Upper lobe of left lung (tissue), 6 donors: ENCODE data around the gene HNMT. TPM values are rescaled to one million over a fixed set of nuclear protein-coding genes. Genes with fewer than 3 reads are reported as not detected.

Experiments
- ATAC-seq, 2 donors: fragments of 200-7000 bp; cut with Tn5 transposase; one replicate each; pipeline ENCODE4 v1.9.1; 2022; ENCODE audit warnings: mild to moderate bottlenecking in 2 of 2, moderate library complexity in 2 of 2; ENCODE audit not compliant: low FRiP score in 2 of 2
- DNase-seq, 2 donors: peaks; one replicate each; pipeline ENCODE4 v3.0.0-alpha.2; 2019 to 2020
- H3K27ac ChIP-seq, 4 donors: fragments of 200-600 bp; sonication (generic); one replicate each; pipeline ENCODE4 v1.5.1; 2016 to 2019
- H3K27me3 ChIP-seq, 4 donors: fragments of 200-600 bp; sonication (generic); one replicate each; pipeline ENCODE4 v1.5.1; 2017 to 2019
- H3K36me3 ChIP-seq, 4 donors: fragments of 200-600 bp; sonication (generic); one replicate each; pipeline ENCODE4 v1.5.1; 2016 to 2019
- H3K4me1 ChIP-seq, 4 donors: fragments of 200-600 bp; sonication (generic); one replicate each; pipeline ENCODE4 v1.5.1; 2018 to 2019
- H3K4me3 ChIP-seq, 4 donors: fragments of 200-600 bp; sonication (generic); one replicate each; pipeline ENCODE4 v1.5.1; 2017 to 2019; ENCODE audit warnings: mild to moderate bottlenecking in 2 of 4, moderate library complexity in 1 of 4
- H3K9me3 ChIP-seq, 4 donors: fragments of 200-600 bp; sonication (generic); one replicate each; pipeline ENCODE4 v1.5.1; 2018 to 2019
- CTCF ChIP-seq, 6 experiments: fragments of 450-650 bp in 4 of 6; fragments of 200-600 bp in 2 of 6; sonication (generic) in 2 of 6; IDR thresholded peaks; one replicate each; pipeline ENCODE4 v1.5.1; 2016 to 2019; ENCODE audit warnings: antibody characterized with exemption in 6 of 6
- EP300 ChIP-seq, 4 donors: sonication (generic); formaldehyde crosslinking; IDR thresholded peaks; one replicate each; pipeline ENCODE4 v1.5.1; 2017; ENCODE audit warnings: antibody characterized with exemption in 4 of 4, control low read depth in 2 of 4
- POLR2A ChIP-seq, 4 donors: fragments of 450-650 bp; IDR thresholded peaks; one replicate each; pipeline ENCODE4 v1.5.1; 2016 to 2017; ENCODE audit warnings: antibody characterized with exemption in 4 of 4, mild to moderate bottlenecking in 2 of 4
- POLR2AphosphoS5 ChIP-seq, 2 donors: sonication (generic); formaldehyde crosslinking; IDR thresholded peaks; one replicate each; pipeline ENCODE4 v1.5.1; 2017; ENCODE audit warnings: antibody characterized with exemption in 2 of 2
- WGBS, 2 donors: methylation state at CpG; one replicate each; pipeline ENCODE4 v1.1.5; 2017 to 2018; 5-methylcytosine and 5-hydroxymethylcytosine counted together
- total RNA-seq, 6 donors: library from RNA; depleted of rRNA in 4 of 6; stranded (reverse); fragments of >200 nt in 4 of 6; gene quantifications; one replicate each; pipeline versions ENCODE4 v1.1.0 to v1.2.1, GENCODE V29; 2016 to 2021
- donor health status: DM: no; HTN: no; CAD: no; lungs with moderate emphysema.
- donor health status: DM: no; HTN: yes; CAD: no; lungs with severe emphysema.

Gene HNMT
- total RNA-seq, 6 donors from 2014 or later = 36.1 to 81.7 (median 67.5) TPM

- no peak for TF ChIP-seq EP300 (IDR thresholded peaks at IDR 0.05)
- TF ChIP-seq POLR2AphosphoS5 (IDR thresholded peaks at IDR 0.05) = no peak
- TF ChIP-seq CTCF (IDR thresholded peaks at IDR 0.05) = no peak
- no peak for ATAC-seq
- Histone ChIP-seq H3K36me3 (no peaks in the 10 kb centered on the region), H3K4me3 (no peak overlapping the region), H3K4me1 (no peaks in the 10 kb centered on the region), H3K27ac (no peak overlapping the region), H3K9me3 (no peaks in the 10 kb centered on the region), H3K27me3 (no peaks in the 10 kb centered on the region)
- DNase-seq = no peak
- WGBS, 2 donors = 73 to 90% methylated on average over 3 of the region's 3 CpGs
These were observed 70.3 kb downstream of the HNMT start for GRCh38 chr2:138034536-138034935.

- DNase-seq = no peak
- ATAC-seq = peak in 1 of 2 donors; percentile 76
- no peak overlapping the region for H3K27ac ChIP-seq
- no peaks in the 10 kb centered on the region for H3K36me3 ChIP-seq
- no peak for TF ChIP-seq POLR2AphosphoS5 (IDR thresholded peaks at IDR 0.05)
- no peak for TF ChIP-seq CTCF (IDR thresholded peaks at IDR 0.05)
- TF ChIP-seq EP300 (IDR thresholded peaks at IDR 0.05) = no peak
- no peak for TF ChIP-seq POLR2A (IDR thresholded peaks at IDR 0.05)
- no peak overlapping the region for H3K4me3 ChIP-seq
- 58 to 63% methylated on average over 4 of the region's 4 CpGs for WGBS, 2 donors
- no peaks in the 10 kb centered on the region for H3K9me3 ChIP-seq
- H3K4me1 ChIP-seq = no peaks in the 10 kb centered on the region
- H3K27me3 ChIP-seq = no peaks in the 10 kb centered on the region
These were observed 71.4 kb downstream of the HNMT start for GRCh38 chr2:138035608-138036217.

GRCh38 chr2:138036522-138036921 is 72.2 kb downstream of the HNMT start:
- Histone ChIP-seq H3K4me1 (no peaks in the 10 kb centered on the region), H3K4me3 (no peak overlapping the region), H3K27me3 (no peaks in the 10 kb centered on the region), H3K9me3 (no peaks in the 10 kb centered on the region), H3K36me3 (no peaks in the 10 kb centered on the region), H3K27ac (no peak overlapping the region)
- TF ChIP-seq POLR2A (IDR thresholded peaks at IDR 0.05) (no peak), EP300 (IDR thresholded peaks at IDR 0.05) (no peak), CTCF (IDR thresholded peaks at IDR 0.05) (no peak), POLR2AphosphoS5 (IDR thresholded peaks at IDR 0.05) (no peak)
- no peak for ATAC-seq
- WGBS, 2 donors = 75 to 83% methylated on average over 5 of the region's 5 CpGs
- DNase-seq = no peak

GRCh38 chr2:138037090-138037489 is 72.8 kb downstream of the HNMT start:
- Histone ChIP-seq H3K27ac (no peak overlapping the region), H3K4me1 (no peaks in the 10 kb centered on the region), H3K27me3 (no peaks in the 10 kb centered on the region), H3K36me3 (no peaks in the 10 kb centered on the region), H3K9me3 (no peaks in the 10 kb centered on the region), H3K4me3 (no peak overlapping the region)
- 84 to 90% methylated on average over 2 of the region's 2 CpGs for WGBS, 2 donors
- DNase-seq (no peak), ATAC-seq (no peak)
- TF ChIP-seq EP300 (IDR thresholded peaks at IDR 0.05) (no peak), POLR2AphosphoS5 (IDR thresholded peaks at IDR 0.05) (no peak), POLR2A (IDR thresholded peaks at IDR 0.05) (no peak), CTCF (IDR thresholded peaks at IDR 0.05) (no peak)

- TF ChIP-seq CTCF (IDR thresholded peaks at IDR 0.05) (no peak), POLR2A (IDR thresholded peaks at IDR 0.05) (no peak), EP300 (IDR thresholded peaks at IDR 0.05) (no peak), POLR2AphosphoS5 (IDR thresholded peaks at IDR 0.05) (no peak)
- ATAC-seq = no peak
- WGBS, 2 donors = 83 to 93% methylated on average over 5 of the region's 5 CpGs
These were observed 76.3 kb downstream of the HNMT start for GRCh38 chr2:138040616-138041015.

More at GRCh38 chr2:138040616-138041015, 76.3 kb downstream of the HNMT start:
- no peaks in the 10 kb centered on the region for H3K4me1 ChIP-seq
- no peak overlapping the region for H3K27ac ChIP-seq
- H3K4me3 ChIP-seq = no peak overlapping the region
- H3K36me3 ChIP-seq = no peaks in the 10 kb centered on the region
- no peaks in the 10 kb centered on the region for H3K9me3 ChIP-seq
- no peaks in the 10 kb centered on the region for H3K27me3 ChIP-seq
- no peak for DNase-seq
